ENCODE data around the gene UQCR11. TPM values are rescaled to one million over a fixed set of nuclear protein-coding genes. Genes with fewer than 3 reads are reported as not detected.

UQCR11 gene
- total and polyA plus RNA-seq, 2 experiments from 2014 or later, result 49.3 to 669 TPM

DNA sequence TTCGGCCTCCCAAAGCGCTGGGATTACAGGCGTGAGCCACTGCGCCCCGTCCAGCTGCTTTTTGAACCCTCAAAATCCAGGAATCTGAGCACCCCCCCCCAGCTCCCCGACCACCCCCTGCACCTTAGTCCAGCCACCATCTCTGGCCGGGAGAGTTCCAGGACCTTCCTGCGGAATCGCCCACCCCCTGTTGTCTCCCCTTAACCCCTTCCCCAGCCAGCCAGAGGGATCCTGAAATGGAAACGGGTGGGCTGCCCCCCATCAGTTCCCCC lies 11.8 kb downstream of the UQCR11 start:
- Histone ChIP-seq H3K9me3 (ENCODE audit: low read depth) (no peaks in the 10 kb centered on the region), H3K9me2 (ENCODE audit: insufficient read depth) (no peaks in the 10 kb centered on the region), H3K36me3 (ENCODE audit: low read depth) (peaks cover 20% of the 10 kb centered on the region; the same call in 1 of the 2 replicates), H2AFZ (peak overlapping the region; percentile 98), H3K27me3 (replicated peaks; ENCODE audit: insufficient read depth) (no peaks in the 10 kb centered on the region), H4K20me1 (ENCODE audit: insufficient read depth) (no peaks in the 10 kb centered on the region), H3K27ac (no peak overlapping the region; the same call in 1 of the 2 replicates), H3K79me2 (ENCODE audit: insufficient read depth) (peaks cover 46% of the 10 kb centered on the region), H3K4me2 (ENCODE audit: unreplicated experiment) (peak overlapping the region; percentile 100), H3F3A (ENCODE audit: insufficient read depth) (peaks cover 15% of the 10 kb centered on the region; the same call in 1 of the 2 replicates), H3K9ac (peak overlapping the region; percentile 89), H3K4me1 (ENCODE audit: insufficient read depth) (peaks cover 18% of the 10 kb centered on the region), H3K4me3 (peak overlapping the region; percentile 99)
- 1 to 7% methylated on average over 9 to 10 of the region's 10 CpGs for WGBS, 2 experiments (ENCODE audit: low coverage in 1 of 2, low lambda C conversion rate in 2 of 2, missing lambda C conversion rate in 2 of 2)
- TF ChIP-seq EZH2phosphoT487 (IDR thresholded peaks at IDR 0.05; ENCODE audit: insufficient read depth, low read depth) (no peak), EZH2 (IDR thresholded peaks at IDR 0.05; ENCODE audit: insufficient read depth, poor library complexity, severe bottlenecking) (no peak)
- no peak for DNase-seq
- in situ Hi-C loops (cut with MboI), result no loop called here

DNA sequence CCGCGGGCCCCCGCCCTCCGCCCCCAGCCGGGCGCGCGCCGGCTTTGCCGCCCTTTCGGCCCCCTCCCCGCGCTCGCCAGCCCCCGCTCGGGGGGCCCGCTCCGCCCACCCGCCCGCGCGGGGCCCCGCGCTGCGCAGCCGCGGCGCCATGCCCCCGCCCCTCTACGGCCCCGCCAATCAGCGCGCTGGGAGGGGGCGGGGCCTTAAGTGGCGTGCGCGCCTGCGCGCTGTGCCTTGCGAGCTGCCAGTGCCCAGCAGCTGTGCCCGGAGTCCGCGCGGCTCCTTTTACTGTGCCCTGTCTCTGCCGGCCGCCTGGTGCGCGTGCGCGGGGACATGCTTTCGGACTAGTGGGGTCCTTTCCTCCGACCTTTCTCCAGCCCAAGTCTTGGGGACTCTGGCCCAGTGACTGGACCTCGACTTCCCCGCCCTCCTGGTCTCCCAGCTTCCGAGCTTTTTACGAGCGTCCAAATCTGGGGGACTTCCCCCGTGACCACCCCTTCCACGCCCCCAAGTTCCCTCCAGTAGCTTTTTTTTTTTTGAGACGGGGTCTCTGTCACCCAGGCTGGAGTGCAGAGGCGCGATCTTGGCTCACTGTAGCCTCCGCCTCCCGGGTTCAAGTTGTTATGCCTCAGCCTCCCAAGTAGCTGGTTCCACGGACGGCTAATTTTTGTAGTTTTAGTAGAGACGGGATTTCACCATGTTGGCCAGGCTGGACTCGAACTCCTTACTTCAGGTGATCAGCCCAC lies 12.3 kb downstream of the UQCR11 start, which contains the start of gene MBD3:
MBD3 (minus strand) TSS at position 111 of the 746 bp plus-strand sequence. CDS start 234 bp downstream, outside the sequence.
- peak; percentile 98 for DNase-seq
- no peaks in the 10 kb centered on the region for H3K27me3 ChIP-seq (replicated peaks; ENCODE audit: insufficient read depth)
- peaks cover 15% of the 10 kb centered on the region; the same call in 1 of the 2 replicates for H3F3A ChIP-seq (ENCODE audit: insufficient read depth)
- WGBS, 2 experiments (ENCODE audit: low coverage in 1 of 2, low lambda C conversion rate in 2 of 2, missing lambda C conversion rate in 2 of 2), result 1 to 2% methylated on average over 26 to 64 of the region's 68 CpGs
- H4K20me1 ChIP-seq (ENCODE audit: insufficient read depth), result no peaks in the 10 kb centered on the region
- H3K36me3 ChIP-seq (ENCODE audit: low read depth), result peaks cover 19% of the 10 kb centered on the region; the same call in 1 of the 2 replicates
- TF ChIP-seq EZH2phosphoT487 (IDR thresholded peaks at IDR 0.05; ENCODE audit: insufficient read depth, low read depth) (no peak), EZH2 (IDR thresholded peaks at IDR 0.05; ENCODE audit: insufficient read depth, poor library complexity, severe bottlenecking) (no peak)
- H3K9me3 ChIP-seq (ENCODE audit: low read depth), result no peaks in the 10 kb centered on the region
- H2AFZ ChIP-seq, result peak within 1 kb of the TSS; percentile 98
- no peaks in the 10 kb centered on the region for H3K9me2 ChIP-seq (ENCODE audit: insufficient read depth)
- peak within 1 kb of the TSS; percentile 99 for H3K4me3 ChIP-seq
- H3K4me2 ChIP-seq (ENCODE audit: unreplicated experiment), result peak within 1 kb of the TSS; percentile 100
- in situ Hi-C loops (cut with MboI), result no loop called here
- peak within 1 kb of the TSS; percentile 99 for H3K9ac ChIP-seq
- peaks cover 47% of the 10 kb centered on the region for H3K79me2 ChIP-seq (ENCODE audit: insufficient read depth)
- peak within 1 kb of the TSS; percentile 90 for H3K27ac ChIP-seq
- peaks cover 18% of the 10 kb centered on the region for H3K4me1 ChIP-seq (ENCODE audit: insufficient read depth)

GRCh38 chr19:1592024-1592754 lies 13.1 kb downstream of the UQCR11 start:
- Histone ChIP-seq H3K27ac (peak overlapping the region; percentile 90), H3K4me1 (ENCODE audit: insufficient read depth) (peaks cover 18% of the 10 kb centered on the region), H3K36me3 (ENCODE audit: low read depth) (peaks cover 11% of the 10 kb centered on the region; the same call in 1 of the 2 replicates), H3K79me2 (ENCODE audit: insufficient read depth) (peaks cover 50% of the 10 kb centered on the region), H4K20me1 (ENCODE audit: insufficient read depth) (no peaks in the 10 kb centered on the region), H3K27me3 (replicated peaks; ENCODE audit: insufficient read depth) (no peaks in the 10 kb centered on the region), H3K4me2 (ENCODE audit: unreplicated experiment) (peak overlapping the region; percentile 79), H3K9me2 (ENCODE audit: insufficient read depth) (no peaks in the 10 kb centered on the region), H3F3A (ENCODE audit: insufficient read depth) (peaks cover 15% of the 10 kb centered on the region; the same call in 1 of the 2 replicates), H2AFZ (peak overlapping the region; percentile 70; the same call in 1 of the 2 replicates), H3K9ac (peak overlapping the region; percentile 99), H3K4me3 (peak overlapping the region; percentile 99), H3K9me3 (ENCODE audit: low read depth) (no peaks in the 10 kb centered on the region)
- no peak for TF ChIP-seq EZH2phosphoT487 (IDR thresholded peaks at IDR 0.05; ENCODE audit: insufficient read depth, low read depth)
- TF ChIP-seq EZH2 (IDR thresholded peaks at IDR 0.05; ENCODE audit: insufficient read depth, poor library complexity, severe bottlenecking), result no peak
- peak; percentile 96 for DNase-seq
- 1% methylated on average over 46 to 49 of the region's 94 CpGs for WGBS, 2 experiments (ENCODE audit: low coverage in 1 of 2, low lambda C conversion rate in 2 of 2, missing lambda C conversion rate in 2 of 2)
- in situ Hi-C loops (cut with MboI), result no loop called here

GRCh38 chr19:1591421-1592023 lies 13.7 kb downstream of the UQCR11 start:
- Histone ChIP-seq H3K36me3 (ENCODE audit: low read depth) (0 out of 2 replicates have a peak, but pooled peaks cover 5% of the 10 kb centered on the region), H3K9me2 (ENCODE audit: insufficient read depth) (no peaks in the 10 kb centered on the region), H3K9ac (peak overlapping the region; percentile 99), H3K27me3 (replicated peaks; ENCODE audit: insufficient read depth) (no peaks in the 10 kb centered on the region), H3K79me2 (ENCODE audit: insufficient read depth) (peaks cover 56% of the 10 kb centered on the region), H3K9me3 (ENCODE audit: low read depth) (no peaks in the 10 kb centered on the region), H3K4me1 (ENCODE audit: insufficient read depth) (peaks cover 18% of the 10 kb centered on the region), H4K20me1 (ENCODE audit: insufficient read depth) (no peaks in the 10 kb centered on the region), H3K27ac (peak overlapping the region; percentile 90), H3F3A (ENCODE audit: insufficient read depth) (peaks cover 15% of the 10 kb centered on the region; the same call in 1 of the 2 replicates), H3K4me3 (peak overlapping the region; percentile 99), H3K4me2 (ENCODE audit: unreplicated experiment) (peak overlapping the region; percentile 79), H2AFZ (peak overlapping the region; percentile 70; the same call in 1 of the 2 replicates)
- peak; percentile 32 for DNase-seq
- TF ChIP-seq EZH2 (IDR thresholded peaks at IDR 0.05; ENCODE audit: insufficient read depth, poor library complexity, severe bottlenecking) (no peak), EZH2phosphoT487 (IDR thresholded peaks at IDR 0.05; ENCODE audit: insufficient read depth, low read depth) (no peak)
- in situ Hi-C loops (cut with MboI), result no loop called here
- WGBS, 2 experiments (ENCODE audit: low coverage in 1 of 2, low lambda C conversion rate in 2 of 2, missing lambda C conversion rate in 2 of 2), result 1 to 4% methylated on average over 21 to 31 of the region's 31 CpGs
